ENCODE data around the gene MPND. TPM values are rescaled to one million over a fixed set of nuclear protein-coding genes. Genes with fewer than 3 reads are reported as not detected.

Gene MPND
- total and polyA plus RNA-seq, 8 donors, result 2.2 to 25.0 (median 21.2) TPM

- 85 to 94% (median 87%) methylated on average over 8 to 9 of the region's 9 CpGs for WGBS, 5 donors
- TF ChIP-seq CTCF (IDR thresholded peaks at IDR 0.05) (no peak), POLR2A (IDR thresholded peaks at IDR 0.05) (no peak), POLR2AphosphoS5 (IDR thresholded peaks at IDR 0.05) (no peak), EP300 (IDR thresholded peaks at IDR 0.05) (no peak)
- peak overlapping the region in 1 of 5 donors; percentile 38 for H3K27ac ChIP-seq
- peaks cover 0 to 11% (median 0%) of the 10 kb centered on the region in 4 donors for H3K9me3 ChIP-seq
- no peak overlapping the region for H3K4me3 ChIP-seq
- no peaks in the 10 kb centered on the region for H3K36me3 ChIP-seq
- intact Hi-C loops (cut with DNase I; ENCODE audit: low total_unique reads), result no loop called here
- no peak for DNase-seq
- peaks cover 0 to 29% (median 0%) of the 10 kb centered on the region in 3 donors for H3K27me3 ChIP-seq
- peaks cover 16 to 23% (median 22%) of the 10 kb centered on the region in 4 donors for H3K4me1 ChIP-seq
Observed at GRCh38 chr19:4323692-4324091, 19.7 kb upstream of the MPND start.

DNA sequence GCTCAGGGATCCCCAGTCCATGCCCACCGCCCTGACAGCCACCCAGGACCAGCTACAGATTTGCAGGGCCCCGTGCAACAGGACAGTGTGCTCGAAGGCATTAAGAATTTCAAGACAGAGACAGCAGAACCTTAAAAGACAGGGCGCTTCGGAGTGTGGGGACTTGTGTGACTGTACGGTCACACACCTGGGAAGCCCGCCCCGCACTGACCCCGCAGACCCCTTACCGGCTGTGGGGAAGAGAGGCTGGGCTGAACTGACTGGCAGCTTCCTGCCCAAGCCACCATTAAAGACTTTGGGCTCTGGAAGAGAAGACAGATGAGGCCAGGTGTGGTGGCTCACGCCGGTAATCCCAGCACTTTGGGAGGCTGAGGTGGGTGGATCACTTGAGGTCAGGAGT, 19.1 kb upstream of the MPND start:
- TF ChIP-seq POLR2A (IDR thresholded peaks at IDR 0.05) (no peak), EP300 (IDR thresholded peaks at IDR 0.05) (no peak), POLR2AphosphoS5 (IDR thresholded peaks at IDR 0.05) (no peak), CTCF (IDR thresholded peaks at IDR 0.05) (no peak)

GRCh38 chr19:4326215-4326836, 17.0 kb upstream of the MPND start:
- H3K4me1 ChIP-seq, result peaks cover 21 to 29% (median 28%) of the 10 kb centered on the region in 4 donors
- peaks cover 0 to 39% (median 0%) of the 10 kb centered on the region in 3 donors for H3K27me3 ChIP-seq
- WGBS, 5 donors, result 58 to 75% (median 69%) methylated on average over 13 of the region's 13 CpGs
- intact Hi-C loops (cut with DNase I; ENCODE audit: low total_unique reads), result no loop called here
- DNase-seq, result no peak
- TF ChIP-seq EP300 (IDR thresholded peaks at IDR 0.05) (no peak), POLR2A (IDR thresholded peaks at IDR 0.05) (no peak), CTCF (IDR thresholded peaks at IDR 0.05) (no peak)
- H3K27ac ChIP-seq, result no peak overlapping the region
- peaks cover 0 to 11% (median 0%) of the 10 kb centered on the region in 4 donors for H3K9me3 ChIP-seq
- H3K4me3 ChIP-seq, result no peak overlapping the region
- H3K36me3 ChIP-seq, result no peaks in the 10 kb centered on the region

More for the DNA sequence above, 19.1 kb upstream of the MPND start:
- H3K36me3 ChIP-seq, result no peaks in the 10 kb centered on the region
- 80 to 90% (median 89%) methylated on average over 12 of the region's 12 CpGs for WGBS, 5 donors
- H3K4me1 ChIP-seq, result peaks cover 19 to 28% (median 27%) of the 10 kb centered on the region in 4 donors
- DNase-seq, result no peak
- peaks cover 0 to 11% (median 0%) of the 10 kb centered on the region in 4 donors for H3K9me3 ChIP-seq
- peaks cover 0 to 34% (median 0%) of the 10 kb centered on the region in 3 donors for H3K27me3 ChIP-seq
- no peak overlapping the region for H3K27ac ChIP-seq
- no peak overlapping the region for H3K4me3 ChIP-seq
- intact Hi-C loops (cut with DNase I; ENCODE audit: low total_unique reads), result no loop called here

- Histone ChIP-seq H3K4me3 (peak overlapping the region in 2 of 4 donors; percentile 35 to 57), H3K9me3 (peaks cover 0 to 6% (median 0%) of the 10 kb centered on the region in 4 donors), H3K36me3 (no peaks in the 10 kb centered on the region), H3K27ac (no peak overlapping the region), H3K27me3 (peaks cover 0 to 39% (median 0%) of the 10 kb centered on the region in 3 donors), H3K4me1 (peaks cover 21 to 29% (median 28%) of the 10 kb centered on the region in 4 donors)
- WGBS, 5 donors, result 16 to 31% (median 26%) methylated on average over 27 to 33 of the region's 33 CpGs
- no peak for TF ChIP-seq POLR2AphosphoS5 (IDR thresholded peaks at IDR 0.05)
- no peak for TF ChIP-seq EP300 (IDR thresholded peaks at IDR 0.05)
- no peak for TF ChIP-seq CTCF (IDR thresholded peaks at IDR 0.05)
- TF ChIP-seq POLR2A (IDR thresholded peaks at IDR 0.05), result no peak
- peak in 1 of 2 donors; percentile 56 for DNase-seq
- intact Hi-C loops (cut with DNase I; ENCODE audit: low total_unique reads), result no loop called here
Observed at GRCh38 chr19:4326837-4327251, 16.5 kb upstream of the MPND start.

Measured in stomach (tissue), 9 donors.